GM12874 (cell line): ENCODE results near the gene BMPR1B.

ENCODE experiments used
- TF ChIP-seq, protein P1 (sequence below): IDR thresholded peaks from 2 replicates; pipeline ENCODE4 v1.5.1; 2011; ENCODE audit warnings: low read depth, mild to moderate bottlenecking, control low read depth, low read length, moderate library complexity; ENCODE audit not compliant: insufficient read depth

The BMPR1B gene

GRCh38 chr4:95161781-95162469, 404.2 kb downstream of the BMPR1B start:
- TF ChIP-seq, protein P1, sequence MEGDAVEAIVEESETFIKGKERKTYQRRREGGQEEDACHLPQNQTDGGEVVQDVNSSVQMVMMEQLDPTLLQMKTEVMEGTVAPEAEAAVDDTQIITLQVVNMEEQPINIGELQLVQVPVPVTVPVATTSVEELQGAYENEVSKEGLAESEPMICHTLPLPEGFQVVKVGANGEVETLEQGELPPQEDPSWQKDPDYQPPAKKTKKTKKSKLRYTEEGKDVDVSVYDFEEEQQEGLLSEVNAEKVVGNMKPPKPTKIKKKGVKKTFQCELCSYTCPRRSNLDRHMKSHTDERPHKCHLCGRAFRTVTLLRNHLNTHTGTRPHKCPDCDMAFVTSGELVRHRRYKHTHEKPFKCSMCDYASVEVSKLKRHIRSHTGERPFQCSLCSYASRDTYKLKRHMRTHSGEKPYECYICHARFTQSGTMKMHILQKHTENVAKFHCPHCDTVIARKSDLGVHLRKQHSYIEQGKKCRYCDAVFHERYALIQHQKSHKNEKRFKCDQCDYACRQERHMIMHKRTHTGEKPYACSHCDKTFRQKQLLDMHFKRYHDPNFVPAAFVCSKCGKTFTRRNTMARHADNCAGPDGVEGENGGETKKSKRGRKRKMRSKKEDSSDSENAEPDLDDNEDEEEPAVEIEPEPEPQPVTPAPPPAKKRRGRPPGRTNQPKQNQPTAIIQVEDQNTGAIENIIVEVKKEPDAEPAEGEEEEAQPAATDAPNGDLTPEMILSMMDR: no peak

- TF ChIP-seq, protein P1: no peak
Observed at GRCh38 chr4:95162867-95163266, 405.1 kb downstream of the BMPR1B start.

GRCh38 chr4:95165926-95166524, 408.3 kb downstream of the BMPR1B start:
- TF ChIP-seq, protein P1: peak; percentile 29; the same call in 1 of the 2 replicates

DNA sequence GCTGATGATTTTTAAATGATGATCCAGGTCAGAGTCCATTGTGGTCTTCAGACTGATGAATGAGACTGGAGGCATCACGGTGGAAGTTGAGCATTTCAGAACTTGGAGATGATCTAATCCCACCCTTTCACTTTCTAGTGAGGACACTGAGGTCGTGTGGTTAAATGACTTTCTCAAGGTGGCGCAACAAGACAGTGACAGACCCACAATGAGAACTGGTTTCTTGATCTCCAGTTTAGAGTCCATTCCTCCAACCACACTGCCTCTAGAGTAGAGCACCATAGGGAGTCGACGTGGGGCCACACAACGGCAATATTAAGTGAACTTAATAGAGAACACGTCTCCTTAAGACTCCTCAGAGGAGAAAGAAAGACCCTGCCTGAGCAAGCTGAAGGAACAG, 410.1 kb downstream of the BMPR1B start:
- TF ChIP-seq, protein P1: no peak

- TF ChIP-seq, protein P1: no peak
Observed at GRCh38 chr4:95170176-95170575, 412.4 kb downstream of the BMPR1B start.

- TF ChIP-seq, protein P1: no peak
Observed at GRCh38 chr4:95178938-95179337, 421.2 kb downstream of the BMPR1B start.

- TF ChIP-seq, protein P1: no peak
Observed at GRCh38 chr4:95180531-95181242, 422.9 kb downstream of the BMPR1B start.
